Measurements from ENCODE around the gene ROBO1. TPM values are rescaled to one million over a fixed set of nuclear protein-coding genes. Genes with fewer than 3 reads are reported as not detected.

Gene ROBO1
- total RNA-seq, 1 donor from 2014 or later, result 182 TPM

GRCh38 chr3:79765911-79766310 lies 1.9 kb downstream of the ROBO1 start:
- no peak for DNase-seq (ENCODE audit: extremely low spot score, unreplicated experiment)

GRCh38 chr3:79761441-79761840 lies 6.4 kb downstream of the ROBO1 start:
- Mint-ChIP-seq H3K4me1 (ENCODE audit: unreplicated experiment) (peaks cover 5% of the 10 kb centered on the region), H3K4me3 (no peak overlapping the region), H3K27ac (no peak overlapping the region), H3K27me3 (peaks cover 46% of the 10 kb centered on the region), H3K9me3 (no peaks in the 10 kb centered on the region), H3K36me3 (no peaks in the 10 kb centered on the region)
- no peak for DNase-seq (ENCODE audit: extremely low spot score, unreplicated experiment)
- no peak for TF ChIP-seq CTCF (conservative IDR thresholded peaks at IDR 0.05)

More at GRCh38 chr3:79765911-79766310, 1.9 kb downstream of the ROBO1 start:
- Mint-ChIP-seq H3K27ac (no peak overlapping the region), H3K36me3 (no peaks in the 10 kb centered on the region), H3K27me3 (peaks cover 46% of the 10 kb centered on the region), H3K4me3 (no peak overlapping the region), H3K9me3 (no peaks in the 10 kb centered on the region), H3K4me1 (ENCODE audit: unreplicated experiment) (peaks cover 11% of the 10 kb centered on the region)
- no peak for TF ChIP-seq CTCF (conservative IDR thresholded peaks at IDR 0.05)

- H3K4me3 Mint-ChIP-seq, result no peak overlapping the region
- no peak for TF ChIP-seq CTCF (conservative IDR thresholded peaks at IDR 0.05)
- H3K27me3 Mint-ChIP-seq, result peaks cover 5% of the 10 kb centered on the region
- peaks cover 14% of the 10 kb centered on the region for H3K9me3 Mint-ChIP-seq
- no peak for DNase-seq (ENCODE audit: extremely low spot score, unreplicated experiment)
- H3K4me1 Mint-ChIP-seq (ENCODE audit: unreplicated experiment), result peaks cover 4% of the 10 kb centered on the region
- peaks cover 9% of the 10 kb centered on the region for H3K36me3 Mint-ChIP-seq
- H3K27ac Mint-ChIP-seq, result no peak overlapping the region
Observed at GRCh38 chr3:79751703-79752102, 16.1 kb downstream of the ROBO1 start.

GRCh38 chr3:79737530-79737929 lies 30.3 kb downstream of the ROBO1 start:
- Mint-ChIP-seq H3K9me3 (peaks cover 11% of the 10 kb centered on the region), H3K4me3 (no peak overlapping the region), H3K27ac (no peak overlapping the region), H3K36me3 (no peaks in the 10 kb centered on the region), H3K4me1 (ENCODE audit: unreplicated experiment) (peaks cover 12% of the 10 kb centered on the region), H3K27me3 (peaks cover 4% of the 10 kb centered on the region)
- no peak for TF ChIP-seq CTCF (conservative IDR thresholded peaks at IDR 0.05)
- DNase-seq (ENCODE audit: extremely low spot score, unreplicated experiment), result no peak

GRCh38 chr3:79729096-79729495 lies 38.7 kb downstream of the ROBO1 start:
- no peak for DNase-seq (ENCODE audit: extremely low spot score, unreplicated experiment)
- Mint-ChIP-seq H3K27ac (no peak overlapping the region), H3K4me3 (no peak overlapping the region), H3K4me1 (ENCODE audit: unreplicated experiment) (peaks cover 5% of the 10 kb centered on the region), H3K27me3 (no peaks in the 10 kb centered on the region), H3K36me3 (no peaks in the 10 kb centered on the region), H3K9me3 (no peaks in the 10 kb centered on the region)
- TF ChIP-seq CTCF (conservative IDR thresholded peaks at IDR 0.05), result no peak

GRCh38 chr3:79726786-79727185 lies 41.0 kb downstream of the ROBO1 start:
- H3K27ac Mint-ChIP-seq, result no peak overlapping the region
- H3K4me1 Mint-ChIP-seq (ENCODE audit: unreplicated experiment), result peaks cover 5% of the 10 kb centered on the region
- DNase-seq (ENCODE audit: extremely low spot score, unreplicated experiment), result no peak
- no peaks in the 10 kb centered on the region for H3K36me3 Mint-ChIP-seq
- TF ChIP-seq CTCF (conservative IDR thresholded peaks at IDR 0.05), result no peak
- H3K27me3 Mint-ChIP-seq, result no peaks in the 10 kb centered on the region
- no peak overlapping the region for H3K4me3 Mint-ChIP-seq
- H3K9me3 Mint-ChIP-seq, result no peaks in the 10 kb centered on the region
